Colon (tissue), 2 donors: Measurements from ENCODE around the gene MAPRE2.
"Not testable (repeated sequence)": the region's sequence is repeated elsewhere in the genome, so short reads cannot be mapped to it uniquely, and the experiment has no call there.

ENCODE experiments used
- FAIRE-seq: peaks from 2 replicates; lab custom pipeline; 2012; peaks lifted over from hg19 to GRCh38; lab: Jason Lieb, UNC
- donor health status: control.
- donor health status: control.

The MAPRE2 gene

DNA sequence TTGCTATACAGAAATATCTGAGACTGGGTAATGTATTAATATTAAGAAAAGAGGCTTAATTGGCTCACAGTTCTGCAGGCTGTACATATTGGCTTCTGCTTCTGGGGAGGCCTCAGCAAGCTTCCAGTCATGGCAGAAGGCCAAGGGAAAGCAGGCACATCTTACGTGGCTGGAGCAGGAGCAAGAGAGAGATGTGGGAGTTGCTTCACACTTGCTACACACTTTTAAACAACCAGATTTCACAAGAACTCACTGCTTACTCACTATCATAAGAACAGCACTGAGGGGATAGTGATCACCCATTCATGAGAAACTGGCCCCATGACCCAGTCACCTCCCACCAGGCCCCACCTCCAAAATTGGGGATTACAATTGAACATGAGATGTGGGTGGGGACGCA is 50.6 kb downstream of the MAPRE2 start:
- no peak for FAIRE-seq

DNA sequence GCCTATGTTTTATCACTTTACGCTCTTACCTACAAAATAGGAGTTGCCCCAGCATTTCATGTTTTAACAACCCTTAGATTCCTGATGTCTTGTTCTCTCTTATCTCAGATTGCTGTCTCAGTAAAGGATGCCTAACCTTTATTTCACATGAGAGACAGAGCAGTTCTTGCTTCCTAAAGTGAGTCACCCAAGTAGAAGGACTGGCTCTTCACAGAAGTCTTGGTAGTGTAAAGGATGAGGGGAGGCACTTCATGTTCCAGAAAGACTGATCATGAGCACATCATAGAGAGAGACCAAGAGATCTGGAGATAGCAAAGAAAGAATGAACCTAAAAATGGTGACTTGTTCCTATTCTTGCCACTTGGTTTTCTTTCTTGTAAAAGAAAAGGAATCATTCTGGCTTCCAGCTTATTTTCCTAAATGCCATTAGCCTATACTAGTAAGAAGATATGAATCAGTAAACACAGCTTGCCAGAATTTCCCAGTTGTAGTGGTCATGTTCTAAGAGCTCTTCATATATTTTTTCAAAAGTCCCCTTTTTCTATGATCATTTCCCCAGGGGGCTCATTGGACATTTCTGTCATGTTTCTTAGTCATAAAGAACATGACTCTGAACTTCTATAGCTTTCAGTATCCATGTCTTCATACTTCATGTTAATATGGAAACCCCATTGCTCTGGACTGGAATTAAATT is 54.9 kb downstream of the MAPRE2 start:
- FAIRE-seq = no peak

DNA sequence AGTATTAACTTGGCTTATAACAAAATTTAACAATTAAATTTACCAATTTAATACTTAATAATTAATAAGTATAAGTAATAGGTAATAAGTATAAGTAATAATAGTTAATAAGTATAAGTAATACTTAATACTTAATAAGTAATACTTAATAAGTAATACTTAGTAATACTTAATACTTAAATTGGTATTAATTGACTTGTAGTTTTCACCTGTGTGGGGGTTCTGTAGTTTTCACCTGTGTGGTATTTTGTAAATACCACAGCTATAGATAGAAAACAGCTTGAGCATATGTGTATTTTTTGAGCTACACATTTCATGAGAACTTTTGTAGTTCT is 55.4 kb downstream of the MAPRE2 start:
- FAIRE-seq = peak; percentile 5

DNA sequence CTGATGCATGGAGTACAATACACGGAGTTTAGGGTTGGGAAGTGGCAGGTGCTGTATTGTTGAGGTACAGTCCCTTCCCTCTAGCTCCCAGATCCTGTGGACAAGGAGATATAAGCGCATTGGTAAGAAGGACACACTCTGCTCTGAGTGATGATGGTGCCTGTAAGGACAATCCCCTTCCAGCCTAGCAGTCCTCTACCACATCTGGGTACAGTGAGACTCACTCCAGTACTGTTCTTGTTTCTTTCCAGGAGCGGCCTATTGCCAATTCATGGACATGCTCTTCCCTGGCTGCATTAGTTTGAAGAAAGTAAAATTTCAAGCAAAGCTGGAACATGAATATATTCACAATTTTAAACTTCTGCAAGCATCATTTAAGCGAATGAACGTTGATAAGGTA is 56.0 kb downstream of the MAPRE2 start:
- no peak for FAIRE-seq

DNA sequence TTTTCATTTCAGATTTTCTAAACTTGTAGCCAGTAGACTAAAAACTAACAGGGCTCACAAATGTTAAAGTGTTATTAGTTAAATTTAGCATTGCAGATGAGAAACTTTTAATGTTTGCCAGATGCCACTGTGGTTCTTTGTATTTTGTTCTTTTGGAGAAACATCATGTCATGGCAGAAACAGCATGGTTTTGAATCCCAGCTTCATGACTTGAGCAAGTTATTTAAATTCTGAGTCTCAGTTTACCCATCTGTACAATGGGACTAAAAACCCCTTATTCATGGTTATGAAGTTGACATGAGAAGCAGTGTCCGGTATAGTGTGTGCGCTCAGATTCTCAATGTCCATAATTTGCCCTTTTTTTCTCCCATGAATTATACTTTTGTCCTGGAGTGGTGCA is 56.5 kb downstream of the MAPRE2 start:
- no peak for FAIRE-seq

DNA sequence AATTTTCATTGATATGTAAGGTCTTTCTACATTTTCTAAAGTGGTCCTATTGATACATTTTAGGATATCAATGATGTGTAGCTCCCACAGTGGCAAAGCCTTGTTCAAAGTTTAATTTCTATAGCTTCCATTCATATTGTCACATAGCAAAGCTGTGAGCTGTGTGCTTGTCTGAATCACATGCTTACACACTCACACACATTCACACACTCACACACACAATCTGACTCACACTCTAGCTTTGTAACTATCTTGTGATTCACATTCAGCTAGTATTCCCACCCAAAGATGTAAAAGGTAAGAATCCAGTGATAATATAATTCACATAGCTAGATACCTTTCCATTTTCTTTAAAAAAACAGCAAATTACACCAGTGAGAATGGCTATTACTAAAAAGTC is 58.7 kb downstream of the MAPRE2 start:
- no peak for FAIRE-seq

DNA sequence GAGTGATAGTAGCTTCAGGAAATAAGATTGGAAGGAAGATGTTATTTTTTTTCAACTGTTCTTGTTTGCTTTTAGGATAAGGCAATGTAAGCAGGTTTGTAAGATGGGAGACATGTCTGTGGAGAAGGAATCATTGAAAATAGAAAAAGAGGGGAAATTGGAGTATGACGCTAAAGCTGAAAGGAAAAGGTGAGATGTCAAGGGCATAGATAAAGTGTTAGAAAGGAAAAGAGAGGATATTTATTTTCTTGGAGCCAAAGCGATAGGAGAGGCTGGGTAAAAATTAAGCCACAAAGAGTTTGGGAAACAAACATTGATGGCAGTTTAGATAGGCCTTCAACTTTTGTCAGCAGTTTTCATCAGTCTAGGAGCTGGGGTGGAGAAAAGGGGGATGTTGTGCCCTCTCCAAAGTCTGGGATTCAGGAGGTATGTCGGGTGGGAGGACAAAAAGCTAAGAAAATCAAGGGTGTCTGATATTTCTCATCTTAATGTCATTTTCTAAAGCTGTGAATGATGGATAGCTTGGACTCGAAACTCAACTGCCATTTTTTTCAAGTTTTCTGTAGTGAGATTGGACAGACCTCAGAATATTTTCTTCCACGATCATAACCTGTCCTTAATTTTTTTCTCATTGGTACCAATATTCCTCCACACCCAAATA is 63.3 kb downstream of the MAPRE2 start:
- no peak for FAIRE-seq

DNA sequence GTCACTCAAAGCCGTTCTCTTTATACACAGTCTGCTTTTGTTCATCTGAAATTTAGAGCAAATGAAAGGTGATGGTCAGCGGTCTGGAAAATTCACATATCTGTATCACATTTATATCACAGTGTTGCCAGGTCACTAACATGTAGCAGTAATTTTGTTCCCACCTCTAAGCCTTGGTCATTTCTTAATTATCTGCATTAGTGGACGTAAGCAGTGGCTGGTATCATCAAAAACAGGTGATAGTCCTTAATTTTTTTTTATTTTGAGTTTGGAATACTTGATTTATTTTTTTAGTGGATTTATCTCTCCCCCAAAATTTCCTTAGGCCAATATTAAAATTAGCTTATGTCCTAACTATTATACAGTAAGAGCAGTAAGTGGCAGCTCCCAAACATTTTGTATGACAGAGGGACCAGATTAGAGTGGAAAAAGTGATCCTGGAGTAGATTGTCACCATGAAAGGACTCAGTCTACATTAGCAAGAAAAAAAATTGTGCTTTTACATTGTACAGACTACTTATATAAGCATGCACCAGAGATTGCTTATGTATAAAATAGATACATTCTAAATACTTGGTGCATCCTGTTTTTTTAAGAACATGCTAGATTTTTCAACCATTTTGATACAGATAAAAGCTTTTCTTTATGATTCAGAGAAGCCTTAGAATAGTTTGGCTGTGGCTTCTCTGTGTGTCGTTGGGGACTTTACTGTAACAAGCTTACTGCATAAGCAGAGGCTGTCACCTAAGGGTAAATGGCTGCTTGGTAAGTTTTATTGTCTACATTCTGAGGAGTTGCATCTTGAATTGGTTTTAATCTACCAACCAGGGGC is 65.0 kb downstream of the MAPRE2 start:
- FAIRE-seq = no peak

DNA sequence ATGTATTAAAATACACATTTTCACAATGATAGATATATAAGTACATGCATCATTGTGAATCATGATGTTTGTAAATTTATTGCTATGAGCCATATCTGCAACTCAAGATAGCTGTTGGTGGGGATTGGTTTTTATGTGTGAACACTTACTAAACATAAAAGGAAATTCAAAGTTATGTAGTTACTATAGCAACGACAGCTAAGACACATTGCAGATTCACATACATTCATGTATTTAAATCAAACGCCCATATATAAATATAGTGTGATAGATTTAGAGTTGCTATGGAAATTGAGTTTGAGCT is 65.6 kb downstream of the MAPRE2 start:
- no peak for FAIRE-seq

DNA sequence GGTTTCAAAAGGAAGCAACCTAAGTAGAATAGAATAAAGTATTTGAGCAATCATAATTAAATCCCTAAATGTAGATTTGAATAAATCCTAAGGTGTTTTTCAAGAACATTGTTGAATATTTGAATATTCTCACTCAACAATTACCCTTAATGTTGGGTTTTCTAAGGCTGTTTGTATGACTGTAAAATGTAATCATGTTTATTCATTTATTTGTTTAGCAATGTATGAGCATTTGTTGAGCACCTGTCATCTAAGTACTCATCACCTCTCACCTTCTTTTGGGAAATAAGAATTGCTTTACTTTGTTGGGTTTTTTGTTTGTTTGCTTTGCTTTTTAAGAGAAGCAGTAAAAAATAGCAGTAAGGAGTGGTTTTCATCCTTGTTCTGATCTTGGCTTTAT is 66.0 kb downstream of the MAPRE2 start:
- FAIRE-seq = no peak

DNA sequence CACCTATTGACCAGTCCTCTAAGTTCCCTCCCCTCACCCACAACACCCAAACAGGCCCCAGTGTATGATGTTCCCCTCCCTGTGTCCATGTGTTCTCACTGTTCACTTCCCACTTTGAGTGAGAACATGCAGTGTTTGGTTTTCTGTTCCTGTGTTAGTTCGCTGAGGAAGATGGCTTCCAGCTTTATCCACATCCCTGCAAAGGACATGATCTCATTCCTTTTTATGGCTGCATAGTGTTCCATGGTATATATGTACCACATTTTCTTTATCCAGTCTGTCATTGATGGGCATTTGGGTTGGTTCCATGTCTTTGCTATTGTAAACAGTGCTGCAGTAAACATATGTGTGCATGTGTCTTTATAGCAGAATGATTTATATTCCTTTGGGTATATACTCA is 66.9 kb downstream of the MAPRE2 start:
- FAIRE-seq = not testable (repeated sequence)

DNA sequence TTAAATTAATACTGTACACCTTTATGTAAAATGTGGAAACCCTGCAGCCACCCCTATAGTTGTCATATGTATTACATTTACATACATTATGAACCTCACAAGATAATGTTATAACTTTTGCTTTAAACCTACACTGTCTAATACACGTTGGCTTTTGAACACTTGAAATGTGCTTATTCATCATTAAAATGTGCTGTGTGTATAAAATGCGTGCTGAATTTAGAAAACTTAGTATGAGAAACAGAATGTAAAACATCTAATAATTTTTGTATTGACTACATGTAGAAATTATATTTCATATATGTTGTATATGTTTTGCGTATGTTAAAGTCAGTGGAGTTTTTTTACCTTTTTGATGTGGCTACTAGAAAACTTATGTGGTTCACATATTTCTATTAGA is 68.8 kb downstream of the MAPRE2 start:
- no peak for FAIRE-seq

DNA sequence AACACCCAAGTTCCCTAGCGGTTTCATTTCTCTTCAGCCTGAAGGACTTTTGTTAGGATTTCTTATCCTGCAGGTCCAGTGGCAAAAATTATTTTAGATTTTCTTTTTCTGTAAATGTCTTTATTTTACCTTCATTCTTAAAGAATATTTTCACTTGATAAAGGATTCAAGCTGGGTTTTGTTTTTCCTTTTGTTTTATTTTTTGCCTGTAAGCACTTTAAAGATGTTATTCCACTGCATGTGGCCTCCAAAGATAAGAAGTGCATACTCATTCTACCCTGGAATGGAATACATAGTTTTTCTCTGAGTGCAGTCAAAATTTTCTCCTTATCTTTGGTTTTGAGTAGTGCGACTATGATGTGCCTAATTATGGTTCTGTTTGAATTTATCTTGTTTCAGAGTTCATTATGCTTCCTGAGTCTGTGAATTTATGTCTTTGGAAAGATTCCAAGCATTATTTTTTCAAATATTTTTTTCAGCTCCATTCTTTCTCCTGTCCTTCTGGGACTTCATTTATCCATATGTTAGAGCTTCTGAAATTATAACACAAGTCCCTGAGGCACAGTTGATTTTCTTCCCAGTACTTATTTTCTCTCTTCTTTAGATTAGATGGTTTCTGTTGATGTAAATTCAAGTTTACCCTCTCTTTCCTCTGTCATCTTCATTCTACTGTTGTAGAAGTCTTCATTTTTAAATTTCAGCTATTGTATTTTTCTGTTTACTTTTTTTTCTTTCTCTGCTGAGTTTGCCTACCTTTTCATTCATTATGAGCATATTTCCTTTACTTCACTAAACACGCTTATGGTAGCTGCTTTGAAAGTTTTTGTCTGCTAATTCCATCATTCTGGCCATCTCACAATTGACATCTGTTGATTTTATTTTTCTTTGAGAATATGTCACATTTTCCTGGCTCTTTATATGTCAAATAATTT is 69.6 kb downstream of the MAPRE2 start:
- FAIRE-seq = no peak

DNA sequence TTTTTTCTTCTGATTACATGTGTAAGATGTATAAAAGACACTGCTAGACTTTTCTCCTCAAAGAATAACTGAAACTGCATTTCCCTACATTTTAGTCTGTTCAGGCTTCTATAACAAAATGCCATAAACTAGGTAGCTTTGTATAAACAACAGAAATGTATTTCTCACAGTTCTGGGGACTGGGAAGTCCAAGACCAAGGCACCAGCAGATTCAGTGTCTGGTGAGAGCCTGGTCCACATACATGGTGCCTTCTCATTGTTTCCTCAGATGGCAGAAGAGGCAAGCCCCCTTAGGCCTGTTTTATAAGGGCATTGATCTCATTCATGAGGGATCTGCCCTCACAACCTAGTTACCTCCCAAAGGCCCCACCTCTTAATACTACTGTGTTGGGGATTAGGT is 71.5 kb downstream of the MAPRE2 start:
- FAIRE-seq = no peak

DNA sequence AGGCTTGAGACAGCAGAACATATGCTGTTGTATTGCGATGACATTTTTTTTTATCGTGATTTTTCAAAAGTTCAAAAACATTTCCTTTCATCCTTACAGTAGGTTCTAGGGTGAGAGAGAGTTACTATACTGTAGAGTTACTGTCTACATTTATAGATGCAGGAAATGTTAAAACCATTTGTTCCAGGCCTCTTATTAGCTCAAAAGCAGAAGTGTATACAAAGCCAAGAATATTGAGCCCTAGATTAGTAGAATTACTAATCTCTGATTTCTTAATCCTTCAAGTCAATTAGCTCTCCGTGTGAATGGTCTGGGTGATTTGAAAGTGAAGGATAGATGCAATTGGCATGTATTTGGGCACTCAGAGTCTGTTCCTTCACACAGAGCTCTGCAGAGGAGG is 73.1 kb downstream of the MAPRE2 start:
- FAIRE-seq = no peak

DNA sequence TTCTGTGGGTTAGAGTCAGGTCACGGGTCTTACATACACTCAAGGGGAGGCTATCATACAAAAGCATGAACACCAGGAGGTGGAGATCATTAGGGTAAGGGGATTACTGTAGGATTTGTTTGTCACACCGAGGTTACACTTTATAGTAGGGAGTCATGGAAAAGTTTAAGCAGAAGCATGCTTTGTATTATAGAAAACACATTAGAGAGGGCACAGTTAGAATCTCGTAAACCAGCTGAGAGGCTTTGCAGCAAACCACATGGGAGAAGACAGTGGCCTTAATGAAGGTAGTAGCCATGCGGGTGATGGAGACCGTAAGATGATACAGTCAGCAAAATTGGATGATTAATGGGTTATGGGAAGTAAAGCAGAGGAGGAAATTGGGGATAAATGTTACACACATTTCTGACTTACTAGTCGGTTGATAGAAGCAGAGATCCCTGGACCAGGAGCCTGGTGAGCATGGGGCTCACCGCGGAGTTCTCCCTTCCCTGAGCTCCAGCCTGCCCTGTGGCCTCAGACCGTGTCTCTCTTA is 75.6 kb downstream of the MAPRE2 start:
- FAIRE-seq = no peak

DNA sequence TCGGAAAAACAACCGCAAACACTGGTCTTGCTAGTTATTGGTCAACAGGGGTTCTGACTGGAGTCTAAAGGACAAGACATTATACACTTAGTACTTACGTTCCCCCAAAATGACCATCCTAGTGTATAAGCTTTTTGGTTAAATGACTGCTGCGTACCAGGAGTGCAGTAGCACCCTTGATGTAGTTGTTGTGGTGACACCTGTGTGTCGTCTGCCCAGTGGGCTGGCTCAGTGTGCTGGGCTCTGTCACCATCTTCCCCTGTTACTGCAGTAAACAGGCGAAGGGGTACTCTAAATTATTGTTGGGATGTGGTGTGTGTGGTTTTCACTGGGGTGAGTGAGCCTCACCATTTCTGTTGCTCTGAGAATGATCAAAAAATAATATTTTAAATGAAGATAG is 76.2 kb downstream of the MAPRE2 start:
- FAIRE-seq = no peak

DNA sequence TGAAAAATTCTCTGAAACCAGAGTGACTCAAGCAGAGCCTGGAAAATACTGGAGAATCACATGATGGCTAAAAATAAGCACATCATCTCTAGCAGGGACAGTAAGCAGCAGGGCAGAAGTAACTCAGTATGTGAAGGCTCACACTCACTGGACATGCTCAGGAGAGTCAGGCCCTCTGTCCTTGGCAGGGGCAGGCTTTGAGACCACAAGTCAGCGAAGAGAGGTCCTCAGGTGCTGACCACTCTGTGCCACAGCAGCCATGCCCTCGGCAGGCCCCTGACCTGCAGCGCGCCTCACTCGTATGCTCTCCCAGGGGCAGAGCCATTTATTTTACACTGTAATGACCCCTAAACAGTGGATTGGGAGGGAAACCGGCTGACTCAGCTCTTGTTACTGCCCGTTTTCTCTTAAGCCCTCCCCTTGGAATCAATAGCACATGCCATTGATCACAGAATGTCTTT is 76.8 kb downstream of the MAPRE2 start:
- no peak for FAIRE-seq

DNA sequence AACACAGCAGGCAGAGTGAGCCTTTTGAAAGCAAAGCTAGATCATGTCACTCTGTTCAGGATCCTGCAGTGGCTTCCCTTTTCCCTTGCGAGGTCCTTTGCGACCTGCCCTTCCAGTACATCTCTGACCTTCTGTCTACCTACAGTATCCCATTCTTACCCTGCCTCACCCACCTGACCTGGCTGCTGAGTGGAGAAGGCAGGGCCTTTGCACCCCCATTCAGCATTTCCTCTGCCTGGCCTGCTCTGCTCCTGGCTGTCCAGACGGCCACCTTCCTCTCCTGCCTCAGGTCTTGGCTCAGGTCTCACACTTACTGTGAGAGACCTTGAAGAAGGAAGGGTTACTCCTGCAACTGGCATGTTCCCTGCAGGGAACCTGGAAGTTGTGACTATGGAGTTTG is 77.4 kb downstream of the MAPRE2 start:
- FAIRE-seq = no peak

DNA sequence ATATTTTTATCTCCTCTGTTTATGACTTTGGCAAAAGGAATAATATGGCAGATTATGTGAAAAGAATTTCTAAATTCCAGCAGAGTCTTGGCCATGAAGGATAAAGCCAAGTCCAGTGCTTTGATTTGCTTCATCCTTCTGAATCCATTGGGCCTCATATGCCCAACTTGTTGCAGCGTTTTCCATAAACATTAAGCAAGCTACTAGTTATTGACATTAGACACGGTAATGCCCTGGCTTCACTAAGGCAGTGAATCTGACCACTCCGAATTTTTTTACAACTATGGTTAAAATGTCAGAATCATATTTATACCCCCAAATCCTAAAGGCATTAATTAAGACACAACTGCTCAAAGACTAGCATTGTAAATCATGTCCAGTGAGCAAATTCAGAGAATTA is 79.8 kb downstream of the MAPRE2 start:
- FAIRE-seq = no peak

DNA sequence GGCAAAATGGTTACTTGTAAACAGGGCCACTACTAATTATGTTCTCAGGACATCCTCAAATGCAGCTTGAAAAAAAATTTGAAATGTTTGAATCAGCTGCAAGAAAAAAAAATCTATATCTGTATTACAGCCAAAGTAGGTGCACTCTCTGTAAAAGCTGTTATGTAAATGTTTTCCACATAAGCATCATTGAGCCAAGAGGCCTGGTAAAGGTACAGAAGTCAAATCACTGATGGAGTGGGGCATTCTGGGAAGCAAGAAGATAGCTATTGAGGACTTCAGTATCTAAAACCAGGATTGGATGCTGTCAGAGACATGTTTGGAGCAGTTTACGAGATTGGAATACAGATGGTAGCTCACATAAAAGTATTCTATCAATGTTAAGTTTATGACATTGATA is 80.3 kb downstream of the MAPRE2 start:
- no peak for FAIRE-seq

DNA sequence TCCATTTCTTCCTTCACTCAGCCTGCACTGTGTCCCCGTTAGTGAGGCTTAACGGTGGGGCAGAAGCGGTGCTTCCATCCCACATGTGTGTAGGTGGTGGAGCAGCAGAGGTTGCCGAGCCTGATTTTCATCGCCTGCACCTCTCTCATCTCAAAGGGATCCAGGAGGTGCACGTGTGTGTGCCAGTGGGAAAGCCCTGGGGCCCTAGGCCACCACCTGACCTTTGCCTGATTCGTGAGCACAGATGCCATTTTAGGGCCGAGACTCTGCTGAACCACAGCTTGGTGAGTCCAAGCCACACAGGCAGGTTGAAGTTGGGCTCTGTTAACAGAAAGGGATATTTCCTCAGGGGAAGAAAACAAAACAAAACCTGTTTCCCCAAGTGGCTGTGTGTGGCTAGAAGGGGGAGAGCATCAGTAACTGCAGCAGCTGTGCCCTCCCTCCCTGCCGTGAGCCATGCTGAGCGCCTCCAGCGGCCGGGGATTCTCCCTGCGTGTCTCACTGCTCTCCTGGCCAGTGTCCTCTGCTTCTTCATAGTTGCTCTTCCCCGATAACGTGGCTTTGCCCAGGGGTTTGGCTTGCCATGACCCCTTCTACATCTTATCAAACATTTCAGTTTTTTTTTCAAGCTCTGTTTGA is 81.5 kb downstream of the MAPRE2 start:
- FAIRE-seq = no peak
